Middle frontal gyrus (tissue), 1 donor: Measurements from ENCODE around the gene PLEKHM3.

Source experiments
- DNase-seq: peaks from one replicate; pipeline ENCODE4 v3.0.0-alpha.2; 2015; ENCODE audit warnings: low spot score; ENCODE audit errors: extremely low spot score

Gene PLEKHM3

DNA sequence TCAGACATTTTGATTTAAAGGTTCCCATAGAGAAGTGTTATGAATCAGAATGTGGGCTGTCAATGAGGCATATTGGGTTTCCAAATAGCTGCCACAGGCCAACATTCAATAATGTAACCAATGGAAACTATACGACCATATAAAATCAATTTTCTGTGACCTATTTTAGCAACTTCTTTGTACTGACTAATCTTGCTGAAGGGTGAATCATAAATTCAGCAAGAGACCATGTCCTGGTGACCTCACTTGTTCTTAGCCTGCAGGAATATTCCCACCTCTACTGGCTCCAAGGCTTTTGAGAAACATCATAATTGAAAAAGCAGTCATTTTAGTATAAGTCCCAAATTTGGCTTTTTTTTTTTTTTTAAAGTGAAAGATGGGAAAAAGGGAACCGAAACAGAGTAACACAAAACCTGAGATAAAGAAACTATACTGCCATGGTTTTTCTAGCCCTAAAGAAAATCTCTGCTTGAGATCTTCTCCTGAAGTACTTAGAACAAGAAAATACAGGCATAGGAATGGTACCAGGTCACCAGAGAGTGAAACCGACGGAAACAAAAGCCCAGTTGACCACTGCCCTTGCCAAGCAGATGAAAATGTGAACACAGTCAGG is 32.1 kb downstream of the PLEKHM3 start:
- no peak for DNase-seq

DNA sequence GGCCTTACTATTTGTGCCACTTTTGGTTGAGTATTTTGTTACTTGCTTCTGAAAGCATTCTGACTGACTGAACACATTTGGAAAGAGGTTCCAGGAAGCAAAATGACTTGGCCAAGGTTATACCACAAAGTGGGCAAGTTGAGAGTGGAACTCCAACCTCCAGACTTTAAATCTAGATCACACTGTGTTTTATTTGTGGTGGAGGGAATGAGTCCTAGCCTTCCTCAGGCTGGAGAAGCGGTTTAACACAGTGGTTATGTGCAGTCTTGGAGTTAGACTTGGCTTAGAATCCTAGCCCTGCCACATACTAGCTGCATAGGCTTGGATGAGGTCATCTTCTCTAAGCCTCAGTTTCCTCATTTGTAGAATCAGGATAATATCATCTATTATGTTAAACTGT is 33.4 kb downstream of the PLEKHM3 start:
- no peak for DNase-seq

DNA sequence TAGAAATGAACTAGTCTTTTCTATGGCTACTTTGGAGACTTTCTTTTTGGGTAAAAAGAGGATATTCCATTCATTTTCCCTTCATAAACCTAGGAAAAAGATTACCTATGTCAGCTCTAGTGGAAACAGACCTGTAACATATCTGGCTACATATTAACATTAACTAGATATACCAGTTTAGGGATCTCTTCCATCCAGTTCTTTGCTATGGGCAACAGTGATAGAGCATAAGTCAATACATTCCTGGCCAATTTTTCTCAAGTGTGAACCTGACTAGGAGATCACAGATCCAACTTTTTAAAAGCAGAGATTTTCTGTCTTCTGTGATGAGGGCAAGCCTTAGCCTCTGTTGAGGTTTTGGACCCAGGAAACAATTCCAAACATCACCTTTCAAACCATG is 34.5 kb downstream of the PLEKHM3 start:
- no peak for DNase-seq

DNA sequence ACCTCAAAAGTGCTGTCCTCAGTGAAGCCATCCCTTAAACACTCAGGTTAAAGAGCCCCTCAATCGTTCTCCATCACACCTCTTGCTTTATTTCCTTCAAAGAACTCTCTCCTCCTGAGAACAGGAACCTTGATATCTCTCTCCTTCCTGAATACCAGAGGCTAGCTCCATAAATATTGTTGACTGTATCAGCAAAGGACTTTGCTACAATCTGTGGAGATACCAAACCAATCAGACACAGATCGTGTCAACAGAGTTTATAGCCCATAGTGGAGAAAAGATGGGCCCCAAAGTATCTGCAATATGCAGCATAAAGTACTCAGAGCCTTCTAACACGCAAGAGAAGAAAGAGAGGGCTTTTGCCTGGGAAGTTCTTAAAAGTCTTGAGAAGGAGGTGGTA is 36.4 kb downstream of the PLEKHM3 start:
- DNase-seq: no peak

DNA sequence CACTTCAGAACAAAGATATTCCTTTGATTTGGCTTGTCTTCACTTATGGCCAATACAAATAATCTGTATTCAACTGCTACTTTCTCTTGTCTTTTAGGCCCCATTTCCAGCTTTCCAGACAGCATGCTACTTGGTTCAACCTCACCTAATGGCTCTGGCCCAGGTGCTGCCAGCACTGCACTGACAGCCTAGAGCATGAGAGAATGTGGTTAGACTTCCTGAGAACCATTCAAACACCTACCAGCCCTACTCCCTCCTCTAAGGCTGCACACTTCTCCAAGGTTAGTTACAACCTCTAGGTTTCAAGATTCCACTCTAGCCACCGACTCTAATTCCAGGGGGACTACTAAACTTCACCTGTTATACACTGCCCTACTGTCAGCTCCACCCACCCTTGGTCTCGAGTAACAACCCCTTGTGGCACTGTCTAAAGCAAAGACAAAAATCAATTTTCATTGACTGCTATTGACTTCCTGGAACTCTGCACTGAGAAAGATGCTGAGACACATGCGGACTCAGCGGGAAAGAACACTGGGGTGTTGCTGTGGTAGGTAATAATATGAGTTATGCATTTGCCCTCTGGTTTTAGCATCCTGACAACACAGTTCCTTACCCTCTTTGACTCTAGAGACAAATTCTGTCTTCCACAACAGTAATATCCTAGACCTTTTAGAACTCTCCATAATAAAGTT is 38.2 kb downstream of the PLEKHM3 start:
- DNase-seq: no peak

DNA sequence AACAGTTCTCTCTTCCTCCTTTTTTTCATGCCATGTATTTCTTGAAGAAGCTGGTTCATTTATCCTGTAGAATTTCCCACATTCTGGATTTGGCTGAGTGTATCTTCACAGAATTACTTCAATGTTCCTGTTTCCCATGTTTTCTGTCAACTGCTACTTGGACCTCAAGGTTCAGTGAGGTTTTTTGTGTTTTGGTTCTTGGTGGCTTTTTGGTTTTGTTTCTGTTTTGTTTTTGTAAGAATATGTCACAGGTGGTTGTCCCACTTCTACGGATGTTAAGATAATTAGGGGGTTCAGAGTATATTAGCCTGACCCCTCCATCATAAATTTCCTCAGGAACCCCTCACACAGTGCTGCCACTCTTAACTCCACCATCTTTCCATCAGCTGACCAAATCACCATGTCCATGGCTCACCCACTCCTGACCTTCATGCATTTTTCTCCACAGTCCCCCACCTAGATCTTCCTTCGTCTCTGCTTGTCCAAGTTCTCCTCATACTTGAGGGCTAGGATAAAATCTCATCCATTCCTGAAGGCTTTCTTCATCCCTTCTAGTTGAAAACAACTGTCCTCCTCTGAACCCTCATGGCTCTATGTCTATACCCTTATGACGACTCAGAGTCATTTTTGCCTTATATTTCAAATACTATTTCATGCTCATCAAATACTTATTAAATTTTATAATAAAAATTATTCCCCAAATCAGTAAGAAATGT is 40.4 kb downstream of the PLEKHM3 start:
- DNase-seq: no peak

DNA sequence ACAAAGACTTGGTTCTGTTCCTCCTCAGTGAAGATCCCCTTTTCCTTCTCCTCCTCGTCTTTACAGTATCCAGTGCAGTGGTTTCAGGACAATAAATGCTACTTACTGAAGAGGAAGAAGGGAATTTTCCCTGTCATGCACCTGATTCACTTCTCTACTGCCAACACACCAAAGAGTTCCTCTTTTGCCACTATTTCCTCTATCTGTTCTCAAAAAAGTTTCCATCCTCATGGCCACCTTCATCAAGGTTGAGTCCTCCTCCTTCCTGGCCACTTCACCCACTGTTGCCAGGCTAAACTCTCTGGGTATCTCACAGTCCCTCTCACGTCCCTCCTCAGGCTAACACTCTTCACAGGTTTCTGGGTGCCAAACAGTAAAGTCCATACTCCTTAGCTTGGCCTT is 41.7 kb downstream of the PLEKHM3 start:
- no peak for DNase-seq

DNA sequence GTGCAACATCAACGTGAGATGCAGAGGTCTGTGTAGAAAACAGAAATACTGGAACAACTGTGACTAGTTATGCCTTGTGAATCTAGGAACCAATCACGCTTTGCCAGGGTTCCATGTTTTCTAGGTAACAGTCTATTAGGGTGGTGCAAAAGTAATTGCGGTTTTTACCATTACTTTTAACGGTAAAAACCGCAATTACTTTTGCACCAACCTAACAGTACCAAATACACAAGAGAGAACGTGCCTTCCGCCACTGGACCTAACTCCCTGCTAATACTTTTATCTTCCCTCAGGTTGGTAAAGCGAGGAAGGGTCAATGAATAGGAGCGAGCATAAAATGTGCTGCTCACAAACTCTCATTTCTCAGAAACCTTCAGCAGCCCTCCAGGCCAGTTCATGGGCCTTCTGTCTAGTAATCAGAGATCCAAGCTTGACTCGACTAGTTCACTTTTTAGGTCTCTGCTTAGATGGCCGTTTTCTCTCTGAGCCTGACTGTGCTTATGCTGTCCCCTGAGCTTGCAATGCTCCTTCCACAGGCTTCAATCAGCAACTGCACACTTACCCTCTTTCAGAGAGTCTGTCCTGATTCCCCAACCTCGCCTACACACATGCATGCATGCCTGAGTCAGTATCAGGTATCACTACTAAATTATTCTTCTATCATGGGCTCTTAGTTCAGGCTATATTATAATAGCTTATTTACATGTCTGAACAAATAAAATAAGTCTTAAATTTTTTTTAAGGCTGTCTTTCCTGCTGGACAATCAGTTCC is 47.0 kb downstream of the PLEKHM3 start:
- DNase-seq: no peak

DNA sequence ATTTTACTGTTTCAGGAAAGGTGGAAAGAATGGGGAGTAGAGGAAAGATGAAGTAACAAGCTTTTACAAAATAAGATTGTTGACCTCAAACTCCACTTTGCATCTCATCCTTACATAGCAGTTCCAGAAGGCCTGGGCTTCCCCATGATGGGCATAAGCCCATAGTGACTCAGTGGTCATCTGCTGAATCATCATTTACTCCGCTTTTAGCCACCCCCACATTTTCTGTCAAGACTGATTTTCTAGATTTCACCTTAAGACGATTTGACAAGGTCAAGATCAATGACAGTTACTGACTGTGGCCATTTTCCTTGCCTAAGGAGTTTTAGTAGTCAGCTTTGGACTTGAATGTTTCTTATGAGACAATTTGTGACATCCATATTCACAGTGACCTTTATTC is 49.4 kb downstream of the PLEKHM3 start:
- no peak for DNase-seq

DNA sequence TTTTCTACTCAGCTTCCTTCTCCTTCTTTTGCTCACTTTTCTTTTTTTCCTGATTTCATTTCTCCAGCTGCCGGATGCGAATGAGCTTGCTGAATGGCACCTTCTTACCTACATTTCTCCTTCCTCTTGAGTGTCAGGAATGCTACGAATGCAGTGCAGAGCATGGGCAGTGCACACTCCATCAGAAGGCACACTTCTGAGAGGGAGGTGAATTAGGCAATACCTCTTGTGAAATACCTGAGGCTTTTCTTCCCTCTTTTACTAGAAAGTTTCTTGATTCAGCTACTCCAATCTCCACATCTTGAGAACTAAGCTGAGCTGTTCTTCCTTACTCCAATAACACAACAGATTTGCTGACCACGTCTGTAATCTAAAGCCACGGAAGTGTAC is 51.1 kb downstream of the PLEKHM3 start:
- DNase-seq: no peak

DNA sequence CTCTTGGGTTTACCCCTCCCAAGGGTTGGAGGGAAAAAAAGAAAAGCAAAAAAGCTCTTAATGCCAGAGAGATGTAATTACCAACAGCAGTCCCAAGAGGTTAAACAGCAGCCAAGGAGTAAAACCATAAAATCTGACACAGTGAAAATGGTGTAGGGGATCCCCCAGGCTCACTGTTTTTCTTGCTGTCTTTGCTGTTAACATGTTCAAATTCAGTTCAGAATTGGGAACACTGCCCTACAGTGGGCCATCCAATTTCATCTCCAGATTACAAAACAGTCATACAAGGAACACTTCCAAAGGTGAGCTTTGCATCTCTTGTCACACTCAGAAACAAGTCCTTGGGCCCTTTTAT is 54.5 kb downstream of the PLEKHM3 start:
- DNase-seq: no peak

DNA sequence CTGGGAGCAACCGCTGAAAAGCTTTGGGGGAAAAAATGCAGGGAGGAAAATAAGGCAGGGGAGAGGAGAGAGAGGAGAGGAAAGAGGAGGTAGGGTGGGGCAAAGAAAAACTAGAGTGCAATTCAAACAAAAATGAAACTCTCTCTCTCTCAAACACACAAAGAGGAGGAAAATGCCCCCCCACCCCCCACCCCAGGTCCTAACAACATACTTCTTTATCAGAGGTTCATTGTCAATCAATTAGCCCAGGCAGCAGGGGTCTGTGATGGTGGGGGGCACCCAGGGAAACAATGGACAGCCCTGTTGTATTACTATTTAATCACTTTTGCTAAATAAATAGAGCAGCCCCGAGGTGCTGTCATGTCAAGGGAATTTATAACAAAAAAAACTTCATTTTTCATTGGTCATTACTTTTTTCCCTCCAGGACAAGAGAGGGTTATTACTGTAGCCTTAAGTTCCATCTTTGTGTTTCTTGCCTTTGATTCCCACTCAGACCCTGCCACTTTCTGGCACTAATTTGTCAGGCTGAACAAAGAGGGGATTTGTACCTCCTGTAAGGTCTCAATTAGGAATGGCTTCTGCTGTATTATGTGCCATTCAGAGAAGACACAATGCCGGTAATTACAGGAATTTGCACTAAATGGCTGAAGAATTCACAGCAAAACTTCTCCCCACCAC is 55.0 kb downstream of the PLEKHM3 start:
- DNase-seq: no peak

DNA sequence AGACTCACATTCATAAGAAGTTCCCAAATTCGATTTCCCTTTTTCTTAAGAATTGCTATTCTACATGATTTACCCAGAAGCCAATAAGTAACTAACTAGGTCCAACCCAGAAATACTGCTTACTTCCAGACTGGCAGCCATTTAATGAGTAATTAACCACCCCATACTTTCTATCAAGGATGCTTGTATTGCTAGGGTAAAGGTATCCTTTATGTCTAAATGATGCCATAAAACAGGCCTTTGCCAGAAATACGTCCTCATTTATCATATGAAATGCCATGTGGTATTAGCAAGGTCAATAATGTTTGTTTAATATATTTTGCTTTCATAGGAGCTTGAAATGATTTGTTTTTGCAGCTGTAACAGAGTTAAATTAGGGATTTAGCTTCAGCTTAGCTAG is 56.1 kb downstream of the PLEKHM3 start:
- no peak for DNase-seq

DNA sequence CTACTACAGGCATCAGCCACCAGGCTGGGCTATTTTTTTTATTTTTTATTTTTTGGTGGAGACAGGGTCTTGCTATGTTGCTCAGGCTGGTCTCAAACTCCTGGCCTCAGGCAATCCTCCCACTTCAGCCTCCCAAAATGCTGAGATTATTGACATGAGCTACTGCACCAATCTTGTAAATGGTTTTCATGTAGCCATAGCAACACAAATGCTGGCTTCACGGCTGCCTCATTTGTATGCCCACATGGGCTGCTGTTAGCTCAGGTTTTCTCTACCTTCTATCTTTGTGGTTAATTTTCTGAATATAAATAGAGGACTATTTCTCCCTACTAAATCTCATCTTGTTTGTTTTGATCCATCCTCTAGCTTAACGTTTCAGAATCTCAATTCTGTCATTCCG is 58.2 kb downstream of the PLEKHM3 start:
- DNase-seq: no peak

DNA sequence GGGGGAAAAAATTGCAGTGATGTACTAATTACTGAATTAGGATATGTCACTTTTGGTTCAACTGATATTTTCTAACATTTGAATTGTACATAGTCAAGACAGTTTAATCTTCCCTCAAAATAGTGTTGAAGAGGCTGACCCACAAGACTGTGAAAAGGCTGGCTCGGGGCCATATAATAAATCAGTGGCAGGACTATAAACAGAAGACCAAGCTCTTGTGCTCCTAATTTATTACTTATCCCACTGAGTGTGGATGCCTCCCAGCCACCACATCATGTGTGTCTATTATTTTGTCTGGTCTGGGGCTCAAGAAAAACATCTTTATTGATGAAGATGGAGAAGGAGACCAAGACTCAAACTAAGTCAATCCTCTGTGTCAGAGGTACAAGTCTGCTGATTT is 64.4 kb downstream of the PLEKHM3 start:
- no peak for DNase-seq

DNA sequence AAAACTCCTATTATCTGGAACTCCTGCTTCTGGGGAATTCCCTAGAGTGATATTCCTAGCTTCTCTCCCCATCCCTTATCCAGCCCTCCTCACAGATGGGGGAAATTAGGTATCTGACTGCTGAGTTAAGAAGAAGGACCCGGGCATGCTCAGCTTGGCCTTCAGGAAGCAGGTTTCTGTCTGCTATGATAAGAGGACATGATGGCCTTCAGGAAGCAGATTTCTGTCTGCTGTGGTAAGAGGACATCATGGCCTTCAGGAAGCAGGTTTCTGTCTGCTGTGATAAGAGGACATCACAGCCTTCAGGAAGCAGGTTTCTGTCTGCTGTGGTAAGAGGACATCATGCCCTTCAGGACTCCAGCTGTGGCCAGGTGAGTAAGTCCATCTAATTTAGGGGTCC is 65.2 kb downstream of the PLEKHM3 start:
- no peak for DNase-seq

DNA sequence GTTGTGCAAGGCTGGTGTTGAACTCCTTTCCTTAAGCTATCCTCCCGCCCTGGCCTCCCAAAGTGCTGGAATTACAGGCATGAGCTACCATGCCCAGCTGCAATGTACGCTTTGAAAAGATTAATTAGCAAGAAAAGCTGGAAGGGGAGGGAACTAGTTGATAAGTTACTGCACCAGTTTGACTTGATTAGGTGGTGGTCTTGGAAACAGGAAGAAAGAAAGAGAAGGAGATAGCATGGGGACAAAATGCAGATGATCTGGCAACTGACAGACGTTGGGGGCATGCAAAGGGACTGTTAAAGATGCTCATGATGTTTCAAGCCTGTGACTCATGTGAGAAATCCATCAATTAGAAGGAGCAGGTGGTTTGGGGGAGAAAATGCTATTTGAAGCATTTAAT is 68.6 kb downstream of the PLEKHM3 start:
- no peak for DNase-seq

DNA sequence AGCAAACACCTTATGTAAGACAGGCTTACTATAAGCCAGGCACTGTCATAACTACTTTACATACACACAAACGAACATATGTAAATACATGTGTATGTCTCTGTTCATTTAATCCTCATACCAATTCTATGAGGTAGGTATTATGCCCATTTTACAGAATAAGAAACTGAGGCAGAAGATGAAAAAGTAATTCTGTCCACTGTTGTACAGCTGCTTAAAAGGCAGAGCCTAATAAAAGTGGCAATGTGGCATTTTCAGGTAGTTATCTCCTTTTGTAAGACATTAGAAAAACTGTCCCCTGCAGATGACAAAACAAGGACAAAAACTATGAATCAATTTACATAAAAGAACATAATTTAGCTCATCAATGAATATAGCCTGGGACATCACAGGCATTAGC is 69.9 kb downstream of the PLEKHM3 start:
- DNase-seq: no peak

DNA sequence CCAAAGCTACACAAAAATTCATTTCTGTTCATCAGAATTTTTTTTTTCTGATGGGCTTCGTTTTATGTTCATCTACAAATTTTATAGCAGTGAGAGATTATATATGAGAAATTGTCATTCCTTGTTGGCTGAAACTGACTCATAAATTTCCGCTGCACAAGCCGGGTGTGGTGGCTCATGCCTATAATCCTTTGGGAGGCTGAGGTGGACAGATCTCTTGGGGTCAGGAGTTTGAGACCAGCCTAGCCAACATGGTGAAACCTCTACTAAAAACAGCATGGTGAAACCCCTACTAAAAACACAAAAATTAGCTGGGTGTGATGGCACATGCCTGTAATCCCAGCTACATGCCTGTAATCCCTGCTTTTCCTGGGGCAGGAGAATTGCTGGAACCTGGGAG is 72.0 kb downstream of the PLEKHM3 start:
- DNase-seq: no peak

DNA sequence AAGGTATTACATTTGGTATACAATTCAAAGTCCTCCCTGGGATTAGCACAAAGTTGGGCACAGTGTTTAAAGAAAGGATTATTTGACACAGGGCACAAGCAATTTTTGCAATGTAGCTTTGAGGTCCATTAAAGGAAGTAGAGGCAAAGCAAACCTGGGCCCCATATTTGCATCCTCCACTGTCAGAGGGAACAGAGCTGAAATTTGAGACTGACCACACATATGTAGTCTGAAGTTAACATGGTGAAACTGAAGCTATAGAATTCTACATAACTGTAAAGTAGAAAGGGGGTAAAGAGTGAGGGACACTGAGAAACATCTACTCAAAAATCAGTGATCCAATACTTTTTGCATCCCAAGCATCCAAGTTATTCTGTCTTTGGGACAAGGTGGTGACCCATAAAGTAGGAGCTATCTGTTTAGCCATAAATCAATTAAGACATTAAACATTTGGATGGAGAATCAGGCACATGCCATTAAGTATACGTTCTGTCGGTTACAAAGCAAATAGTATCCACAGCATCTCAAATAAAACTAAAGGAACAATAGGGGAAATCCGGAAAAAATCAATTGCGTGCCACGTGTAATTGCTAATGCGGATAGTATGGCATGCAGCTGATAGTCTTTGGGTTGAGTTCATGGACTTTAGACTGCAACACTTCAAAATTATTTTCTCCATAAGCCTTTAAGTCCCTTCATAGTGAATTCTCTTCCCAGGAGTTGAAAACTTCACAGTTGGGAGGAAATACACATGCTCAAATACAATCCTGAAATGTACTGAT is 72.6 kb downstream of the PLEKHM3 start:
- DNase-seq: no peak
